DND-41 (cell line): ENCODE results near the gene SHISA3.

Source experiments
- EZH2 ChIP-seq: IDR thresholded peaks from 3 replicates; pipeline ENCODE4 v1.6.1; 2012; ENCODE audit warnings: borderline replicate concordance, low read depth, mild to moderate bottlenecking, moderate library complexity, low read length, inconsistent platforms; ENCODE audit not compliant: severe bottlenecking
- TF ChIP-seq, protein P1 (sequence below): IDR thresholded peaks from 2 replicates; pipeline ENCODE4 v1.5.1; 2012; ENCODE audit warnings: borderline replicate concordance, low read length, moderate library complexity, mild to moderate bottlenecking; ENCODE audit not compliant: poor library complexity, severe bottlenecking; ENCODE audit errors: extremely low read depth

GRCh38 chr4:42398171-42398870 is 1.0 kb downstream of the SHISA3 start:
- TF ChIP-seq, protein P1, sequence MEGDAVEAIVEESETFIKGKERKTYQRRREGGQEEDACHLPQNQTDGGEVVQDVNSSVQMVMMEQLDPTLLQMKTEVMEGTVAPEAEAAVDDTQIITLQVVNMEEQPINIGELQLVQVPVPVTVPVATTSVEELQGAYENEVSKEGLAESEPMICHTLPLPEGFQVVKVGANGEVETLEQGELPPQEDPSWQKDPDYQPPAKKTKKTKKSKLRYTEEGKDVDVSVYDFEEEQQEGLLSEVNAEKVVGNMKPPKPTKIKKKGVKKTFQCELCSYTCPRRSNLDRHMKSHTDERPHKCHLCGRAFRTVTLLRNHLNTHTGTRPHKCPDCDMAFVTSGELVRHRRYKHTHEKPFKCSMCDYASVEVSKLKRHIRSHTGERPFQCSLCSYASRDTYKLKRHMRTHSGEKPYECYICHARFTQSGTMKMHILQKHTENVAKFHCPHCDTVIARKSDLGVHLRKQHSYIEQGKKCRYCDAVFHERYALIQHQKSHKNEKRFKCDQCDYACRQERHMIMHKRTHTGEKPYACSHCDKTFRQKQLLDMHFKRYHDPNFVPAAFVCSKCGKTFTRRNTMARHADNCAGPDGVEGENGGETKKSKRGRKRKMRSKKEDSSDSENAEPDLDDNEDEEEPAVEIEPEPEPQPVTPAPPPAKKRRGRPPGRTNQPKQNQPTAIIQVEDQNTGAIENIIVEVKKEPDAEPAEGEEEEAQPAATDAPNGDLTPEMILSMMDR = no peak
- TF ChIP-seq EZH2 = no peak
